GM18858 (cell line): ENCODE measurements around the gene DHRS13.
"Not testable (repeated sequence)": the region's sequence is repeated elsewhere in the genome, so short reads cannot be mapped to it uniquely, and the experiment has no call there.

Source experiments
- ATAC-seq: cut with Tn5 transposase; IDR thresholded peaks from one replicate; pipeline ENCODE4 v1.9.1; 2021; ENCODE audit not compliant: unreplicated experiment

The DHRS13 gene

GRCh38 chr17:28861393-28862203, 41.3 kb downstream of the DHRS13 start:
- ATAC-seq, result no peak

GRCh38 chr17:28860363-28860808, 42.5 kb downstream of the DHRS13 start:
- ATAC-seq, result no peak

- no peak for ATAC-seq
Measured at GRCh38 chr17:28858801-28859355, 44.0 kb downstream of the DHRS13 start.

- ATAC-seq, result no peak
Measured at GRCh38 chr17:28857905-28858800, 44.7 kb downstream of the DHRS13 start.

GRCh38 chr17:28856028-28856574, 46.8 kb downstream of the DHRS13 start:
- no peak for ATAC-seq

- ATAC-seq, result no peak
Measured at GRCh38 chr17:28855336-28855679, 47.6 kb downstream of the DHRS13 start.

GRCh38 chr17:28854457-28855335, 48.2 kb downstream of the DHRS13 start, which contains the start of gene ERAL1:
TSS of gene ERAL1 (plus strand) at chr17:28855016. CDS start at chr17:28855035, 19 bp downstream.
- ATAC-seq, result peak; percentile 86

GRCh38 chr17:28853295-28853694, 49.6 kb downstream of the DHRS13 start:
- ATAC-seq, result no peak

GRCh38 chr17:28849281-28849680, 53.6 kb downstream of the DHRS13 start:
- ATAC-seq, result no peak

GRCh38 chr17:28848667-28849066, 54.2 kb downstream of the DHRS13 start:
- ATAC-seq, result not testable (repeated sequence)
